ENCODE measurements around the gene PON2. TPM values are rescaled to one million over a fixed set of nuclear protein-coding genes. Genes with fewer than 3 reads are reported as not detected.

Gene PON2
- polyA plus RNA-seq, 1 donor (not counting 4 experiments of a cell fraction or from before 2014, with no cell fraction given), result 98.1 TPM

DNA sequence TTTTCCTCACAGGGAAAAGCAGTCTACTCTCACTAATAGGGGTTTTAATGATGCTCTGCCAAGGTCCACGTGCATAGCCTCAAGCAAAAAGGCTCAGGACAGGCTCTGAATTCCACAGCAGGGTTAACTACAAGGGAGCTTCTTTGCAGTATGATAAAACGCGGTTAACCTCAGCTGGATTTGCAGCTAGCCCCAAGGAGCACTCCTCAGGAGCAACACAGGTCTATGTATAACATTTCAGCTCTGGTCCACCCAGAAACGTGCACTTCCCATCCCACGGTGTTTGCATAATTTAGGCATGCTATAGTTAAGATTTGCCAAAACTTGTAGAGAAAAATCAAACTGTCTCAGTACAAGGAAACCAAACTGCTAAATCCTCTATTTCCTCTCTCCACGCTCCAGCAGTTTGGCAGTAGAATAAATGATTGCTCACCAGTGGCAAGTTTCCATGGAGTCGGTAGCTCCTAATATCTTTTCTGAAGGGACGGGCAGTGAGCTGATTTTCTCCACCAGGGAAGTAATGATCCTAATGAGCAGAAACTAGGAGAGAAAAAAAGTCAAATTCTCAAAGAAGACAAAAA is 37.8 kb upstream of the PON2 start:
- H3K4me2 ChIP-seq (ENCODE audit: control insufficient read depth, extremely low read depth, insufficient read depth, low read depth, low read length), result no peak overlapping the region
- H3K36me3 ChIP-seq (ENCODE audit: control insufficient read depth in 2 of 2, extremely low read depth in 1 of 2, insufficient read depth in 2 of 2, low read length in 2 of 2), result no peaks in the 10 kb centered on the region
- no peak overlapping the region for H3K27ac ChIP-seq (ENCODE audit: control insufficient read depth, insufficient read depth, low read length)
- DNase-seq (ENCODE audit: low read depth, low spot score) (no peak), FAIRE-seq (no peak)
- H3K9me1 ChIP-seq (ENCODE audit: control insufficient read depth, extremely low read depth, insufficient read depth, low read length), result no peaks in the 10 kb centered on the region
- H3K27me3 ChIP-seq (ENCODE audit: control insufficient read depth, extremely low read depth, insufficient read depth, low read length), result no peaks in the 10 kb centered on the region
- no peak overlapping the region for H2AFZ ChIP-seq (ENCODE audit: control insufficient read depth, low read length)
- dilution Hi-C loops (cut with MboI; ENCODE audit: extremely low pct_ligation_motif_present, low sequenced_read_pairs), result no loop called here
- H3K9ac ChIP-seq (ENCODE audit: control insufficient read depth, extremely low read depth, insufficient read depth, low read length), result no peak overlapping the region
- no peak overlapping the region for H3K4me3 ChIP-seq (ENCODE audit: control insufficient read depth in 2 of 3, extremely low read depth in 1 of 3, insufficient read depth in 2 of 3, low read depth in 1 of 3, low read length in 3 of 3)
- no peaks in the 10 kb centered on the region for H3K79me2 ChIP-seq (ENCODE audit: control insufficient read depth, insufficient read depth, low read length)
- no peaks in the 10 kb centered on the region for H3K4me1 ChIP-seq (ENCODE audit: control insufficient read depth, extremely low read depth, insufficient read depth, low read length)
- H4K20me1 ChIP-seq (ENCODE audit: control insufficient read depth, extremely low read depth, insufficient read depth, low read length), result no peaks in the 10 kb centered on the region
- TF ChIP-seq EZH2 (IDR thresholded peaks at IDR 0.05; ENCODE audit: low read length), result no peak
- TF ChIP-seq, protein P1, sequence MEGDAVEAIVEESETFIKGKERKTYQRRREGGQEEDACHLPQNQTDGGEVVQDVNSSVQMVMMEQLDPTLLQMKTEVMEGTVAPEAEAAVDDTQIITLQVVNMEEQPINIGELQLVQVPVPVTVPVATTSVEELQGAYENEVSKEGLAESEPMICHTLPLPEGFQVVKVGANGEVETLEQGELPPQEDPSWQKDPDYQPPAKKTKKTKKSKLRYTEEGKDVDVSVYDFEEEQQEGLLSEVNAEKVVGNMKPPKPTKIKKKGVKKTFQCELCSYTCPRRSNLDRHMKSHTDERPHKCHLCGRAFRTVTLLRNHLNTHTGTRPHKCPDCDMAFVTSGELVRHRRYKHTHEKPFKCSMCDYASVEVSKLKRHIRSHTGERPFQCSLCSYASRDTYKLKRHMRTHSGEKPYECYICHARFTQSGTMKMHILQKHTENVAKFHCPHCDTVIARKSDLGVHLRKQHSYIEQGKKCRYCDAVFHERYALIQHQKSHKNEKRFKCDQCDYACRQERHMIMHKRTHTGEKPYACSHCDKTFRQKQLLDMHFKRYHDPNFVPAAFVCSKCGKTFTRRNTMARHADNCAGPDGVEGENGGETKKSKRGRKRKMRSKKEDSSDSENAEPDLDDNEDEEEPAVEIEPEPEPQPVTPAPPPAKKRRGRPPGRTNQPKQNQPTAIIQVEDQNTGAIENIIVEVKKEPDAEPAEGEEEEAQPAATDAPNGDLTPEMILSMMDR (optimal IDR thresholded peaks at IDR 0.05 in 1 of 3, IDR thresholded peaks at IDR 0.05 in 1 of 3, conservative IDR thresholded peaks at IDR 0.05 in 1 of 3; ENCODE audit: extremely low read depth in 1 of 3, insufficient read depth in 2 of 3, low read length in 3 of 3), result no peak
- no peaks in the 10 kb centered on the region for H3K9me3 ChIP-seq (ENCODE audit: control insufficient read depth, low read depth, low read length)

DNA sequence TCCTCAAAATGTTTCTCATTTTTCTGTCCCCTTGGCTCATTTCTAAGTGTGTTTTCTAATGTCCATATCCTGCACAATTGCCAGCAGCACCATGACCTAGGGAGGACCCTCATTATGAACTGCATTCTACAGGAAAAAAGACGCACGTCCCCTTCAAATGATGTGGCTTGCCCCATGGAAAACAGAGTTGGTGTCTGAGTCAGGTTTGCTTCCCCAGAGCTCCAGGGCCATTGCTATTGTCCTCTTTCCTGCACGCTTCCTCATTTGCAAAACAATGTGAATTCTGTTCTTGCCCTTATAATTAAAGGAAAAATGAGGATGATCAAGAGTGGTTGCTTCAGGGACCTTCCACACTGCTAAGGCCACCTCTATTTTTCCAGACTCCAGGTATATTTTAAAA is 36.2 kb upstream of the PON2 start:
- H3K4me2 ChIP-seq (ENCODE audit: control insufficient read depth, extremely low read depth, insufficient read depth, low read depth, low read length), result no peak overlapping the region
- dilution Hi-C loops (cut with MboI; ENCODE audit: extremely low pct_ligation_motif_present, low sequenced_read_pairs), result no loop called here

More for the DNA sequence above, 36.2 kb upstream of the PON2 start:
- Histone ChIP-seq H3K4me3 (ENCODE audit: control insufficient read depth in 2 of 3, extremely low read depth in 1 of 3, insufficient read depth in 2 of 3, low read depth in 1 of 3, low read length in 3 of 3) (no peak overlapping the region), H2AFZ (ENCODE audit: control insufficient read depth, low read length) (no peak overlapping the region), H3K27me3 (ENCODE audit: control insufficient read depth, extremely low read depth, insufficient read depth, low read length) (no peaks in the 10 kb centered on the region), H4K20me1 (ENCODE audit: control insufficient read depth, extremely low read depth, insufficient read depth, low read length) (no peaks in the 10 kb centered on the region), H3K36me3 (ENCODE audit: control insufficient read depth in 2 of 2, extremely low read depth in 1 of 2, insufficient read depth in 2 of 2, low read length in 2 of 2) (no peaks in the 10 kb centered on the region), H3K27ac (ENCODE audit: control insufficient read depth, insufficient read depth, low read length) (no peak overlapping the region), H3K9me1 (ENCODE audit: control insufficient read depth, extremely low read depth, insufficient read depth, low read length) (no peaks in the 10 kb centered on the region), H3K79me2 (ENCODE audit: control insufficient read depth, insufficient read depth, low read length) (no peaks in the 10 kb centered on the region), H3K9ac (ENCODE audit: control insufficient read depth, extremely low read depth, insufficient read depth, low read length) (no peak overlapping the region), H3K9me3 (ENCODE audit: control insufficient read depth, low read depth, low read length) (no peaks in the 10 kb centered on the region), H3K4me1 (ENCODE audit: control insufficient read depth, extremely low read depth, insufficient read depth, low read length) (no peaks in the 10 kb centered on the region)
- TF ChIP-seq, protein P1 (optimal IDR thresholded peaks at IDR 0.05 in 1 of 3, IDR thresholded peaks at IDR 0.05 in 1 of 3, conservative IDR thresholded peaks at IDR 0.05 in 1 of 3; ENCODE audit: extremely low read depth in 1 of 3, insufficient read depth in 2 of 3, low read length in 3 of 3), result no peak
- no peak for TF ChIP-seq EZH2 (IDR thresholded peaks at IDR 0.05; ENCODE audit: low read length)
- no peak for FAIRE-seq
- no peak for DNase-seq (ENCODE audit: low read depth, low spot score)

All from keratinocyte (primary cell).